Measurements from ENCODE around the gene ABCA7.

- TF ChIP-seq CTCF (IDR thresholded peaks at IDR 0.05; ENCODE audit: low read depth, low read length, poor library complexity, severe bottlenecking), result no peak
- TF ChIP-seq EZH2phosphoT487 (IDR thresholded peaks at IDR 0.05; ENCODE audit: borderline replicate concordance, low read length), result no peak
Measured at GRCh38 chr19:1026783-1027649, 12.9 kb upstream of the ABCA7 start.

All from DOHH2 (cell line).